A549 (cell line): ENCODE measurements around the gene BFSP1. TPM values are rescaled to one million over a fixed set of nuclear protein-coding genes. Genes with fewer than 3 reads are reported as not detected.

Experiments used
- ATAC-seq, 2 experiments: fragments of 200-7000 bp in 1 of 2; fragments of >200 bp in 1 of 2; cut with Nextera tagmentation in 1 of 2; cut with Tn5 transposase in 1 of 2; 3 replicates each; pipeline versions ENCODE4 v1.8.0 to v1.9.1; 2018 to 2020; ENCODE audit warnings: mild to moderate bottlenecking in 1 of 2, moderate library complexity in 1 of 2
- CTCF ChIA-PET: fragments of 300-600 bp; sonication (Branson Sonifier 250); formaldehyde crosslinking; extraction: SDS; loops from one replicate; lab custom pipeline; 2021; ENCODE audit warnings: antibody characterized with exemption, inconsistent platforms; lab: Yijun Ruan, JAX
- POLR2A ChIA-PET: fragments of 350-600 bp; formaldehyde crosslinking; extraction: SDS; loops from one replicate; lab custom pipeline; 2021; ENCODE audit warnings: antibody characterized with exemption, inconsistent platforms; lab: Yijun Ruan, JAX
- DNase-seq, 2 experiments: peaks; one replicate each; pipeline versions ENCODE4 v3.0.0 to v3.0.0-alpha.2; 2011 to 2016; ENCODE audit warnings: low read depth in 1 of 2, low spot score in 1 of 2
- FAIRE-seq: peaks from 2 replicates; lab custom pipeline; 2011; peaks lifted over from hg19 to GRCh38; lab: Jason Lieb, UNC
- H3K27ac ChIP-seq, 2 experiments: fragments of >200 bp; sonication (Bioruptor Twin); formaldehyde crosslinking; 3 replicates each; pipeline ENCODE4 v1.5.1; 2016 to 2017
- H3K4me1 ChIP-seq: fragments of >200 bp; sonication (Bioruptor Twin); formaldehyde crosslinking; 3 replicates; pipeline ENCODE4 v1.6.1; 2016
- H3K4me2 ChIP-seq: fragments of >200 bp; sonication (Bioruptor Twin); formaldehyde crosslinking; 3 replicates; pipeline ENCODE4 v1.6.1; 2016
- H3K4me3 ChIP-seq: fragments of >200 bp; sonication (Bioruptor Twin); formaldehyde crosslinking; 3 replicates; pipeline ENCODE4 v1.5.1; 2016
- H3K9me3 ChIP-seq: fragments of >200 bp; sonication (Bioruptor Twin); formaldehyde crosslinking; 3 replicates; pipeline ENCODE4 v1.6.1; 2016
- ATOH8 ChIP-seq: fragments of 250-450 bp; sonication (Bioruptor Pico); IDR thresholded peaks from 2 replicates; pipeline ENCODE4 v1.5.0; 2020; ENCODE audit warnings: low read depth, mild to moderate bottlenecking, moderate library complexity
- BCL3 ChIP-seq: fragments of >200 bp; sonication (Bioruptor Twin); formaldehyde crosslinking; IDR thresholded peaks from 3 replicates; pipeline ENCODE4 v1.6.1; 2016
- CBX8 ChIP-seq: fragments of 200-600 bp; sonication (generic); IDR thresholded peaks from 2 replicates; pipeline ENCODE4 v1.6.1; 2016
- CHD4 ChIP-seq: fragments of 200-600 bp; sonication (generic); IDR thresholded peaks from 2 replicates; pipeline ENCODE4 v1.6.1; 2016; ENCODE audit warnings: antibody characterized with exemption, mild to moderate bottlenecking, borderline replicate concordance
- EP300 ChIP-seq, 2 experiments: fragments of >200 bp; sonication (Bioruptor Twin); formaldehyde crosslinking; IDR thresholded peaks; 2 replicates in 1 of 2; 3 replicates in 1 of 2; pipeline ENCODE4 v1.6.1; 2016 to 2017
- GATA3 ChIP-seq: IDR thresholded peaks from 2 replicates; pipeline ENCODE4 v1.6.1; 2012; ENCODE audit warnings: borderline replicate concordance
- HEYL ChIP-seq: fragments of 250-450 bp; sonication (Bioruptor Pico); IDR thresholded peaks from 2 replicates; pipeline ENCODE4 v1.8.0; 2021; ENCODE audit warnings: mild to moderate bottlenecking, moderate library complexity
- HOXB13 ChIP-seq: fragments of 250-450 bp; sonication (Bioruptor Pico); IDR thresholded peaks from 2 replicates; pipeline ENCODE4 v1.5.0; 2020; ENCODE audit warnings: low read depth, mild to moderate bottlenecking, moderate library complexity
- JUN ChIP-seq, 2 experiments: fragments of >200 bp; sonication (Bioruptor Twin); formaldehyde crosslinking; IDR thresholded peaks; 2 replicates in 1 of 2; 3 replicates in 1 of 2; pipeline ENCODE4 v1.6.1; 2016 to 2017
- KDM5A ChIP-seq: fragments of 200-600 bp; sonication (generic); IDR thresholded peaks from 2 replicates; pipeline ENCODE4 v1.6.1; 2016; ENCODE audit warnings: antibody characterized with exemption, mild to moderate bottlenecking
- MAZ ChIP-seq: fragments of 150-350 bp; IDR thresholded peaks from 2 replicates; pipeline ENCODE4 v1.6.1; 2014; ENCODE audit warnings: antibody characterized with exemption, low read depth, low read length, borderline replicate concordance
- MYC ChIP-seq: IDR thresholded peaks from 2 replicates; pipeline ENCODE4 v1.6.1; 2012; ENCODE audit warnings: mild to moderate bottlenecking, inconsistent platforms, low read length, improper control_type of control experiment, borderline replicate concordance
- NPAS2 ChIP-seq: fragments of 250-450 bp; sonication (Bioruptor Pico); IDR thresholded peaks from 2 replicates; pipeline ENCODE4 v1.8.0; 2022; ENCODE audit warnings: mild to moderate bottlenecking, moderate library complexity, borderline replicate concordance
- PBX3 ChIP-seq: IDR thresholded peaks from 2 replicates; pipeline ENCODE4 v1.6.1; 2012
- PHF8 ChIP-seq: fragments of 200-600 bp; sonication (generic); IDR thresholded peaks from 2 replicates; pipeline ENCODE4 v1.6.1; 2016; ENCODE audit warnings: low read depth, mild to moderate bottlenecking, antibody characterized with exemption, moderate library complexity, borderline replicate concordance
- POLR2A ChIP-seq: IDR thresholded peaks from 2 replicates; pipeline ENCODE4 v1.6.1; 2012; ENCODE audit warnings: mild to moderate bottlenecking, low read length
- POLR2AphosphoS2 ChIP-seq: conservative IDR thresholded peaks from 2 replicates; pipeline ENCODE4 v1.6.1; 2012; ENCODE audit warnings: low read length, improper control_type of control experiment, inconsistent platforms
- RCOR1 ChIP-seq: fragments of 150-350 bp; IDR thresholded peaks from 2 replicates; pipeline ENCODE4 v1.6.1; 2014; ENCODE audit warnings: antibody characterized with exemption, low read length, low read depth
- RFX5 ChIP-seq: fragments of 450-650 bp; IDR thresholded peaks from 2 replicates; pipeline ENCODE4 v1.7.1; 2014; ENCODE audit warnings: antibody characterized with exemption, mild to moderate bottlenecking, moderate library complexity
- RNF2 ChIP-seq: fragments of 200-600 bp; sonication (generic); IDR thresholded peaks from 2 replicates; pipeline ENCODE4 v1.6.1; 2016; ENCODE audit warnings: low read depth, mild to moderate bottlenecking, antibody characterized with exemption, moderate library complexity, borderline replicate concordance
- SMC3 ChIP-seq: fragments of >200 bp; sonication (Bioruptor Twin); formaldehyde crosslinking; IDR thresholded peaks from 3 replicates; pipeline ENCODE4 v1.6.1; 2018; ENCODE audit warnings: inconsistent platforms
- TFCP2L1 ChIP-seq: fragments of 250-450 bp; sonication (Bioruptor Pico); IDR thresholded peaks from 2 replicates; pipeline ENCODE4 v1.5.0; 2021; ENCODE audit warnings: mild to moderate bottlenecking
- TP53 ChIP-seq: fragments of 250-450 bp; sonication (Bioruptor Pico); IDR thresholded peaks from 2 replicates; pipeline ENCODE4 v1.5.0; 2021; ENCODE audit warnings: mild to moderate bottlenecking, moderate library complexity
- USF2 ChIP-seq: fragments of 450-650 bp; IDR thresholded peaks from 2 replicates; pipeline ENCODE4 v1.6.1; 2014; ENCODE audit warnings: antibody characterized with exemption
- ZNF302 ChIP-seq: fragments of 250-450 bp; sonication (Bioruptor Pico); IDR thresholded peaks from 2 replicates; pipeline ENCODE4 v1.9.0; 2021; ENCODE audit warnings: inconsistent platforms, mild to moderate bottlenecking, moderate library complexity
- WGBS: methylation state at CpG from one replicate; pipeline ENCODE4 v1.1.6; 2017; ENCODE audit errors: missing lambda C conversion rate; 5-methylcytosine and 5-hydroxymethylcytosine counted together
- polyA plus RNA-seq, 4 experiments: library from polyadenylated mRNA; depleted of rRNA in 3 of 4; stranded (reverse); fragments of >200 nt; fragmentation: RNase III in 1 of 4; extraction: RNeasy Plus Mini Kit Qiagen cat#74134 plus additional on column Dnase treatment in 1 of 4; gene quantifications; 2 replicates in 3 of 4; 3 replicates in 1 of 4; pipeline ENCODE4 v1.2.3, GENCODE V29; 2011 to 2017

The BFSP1 gene
- polyA plus RNA-seq, 2 of the 4 experiments (the other 2 are of a cell fraction), result 7.2 to 8.3 TPM

GRCh38 chr20:17511401-17511800, 19.8 kb downstream of the BFSP1 start:
- H3K4me2 ChIP-seq, result no peak overlapping the region
- FAIRE-seq (no peak), ATAC-seq (no peak), DNase-seq (no peak)
- H3K9me3 ChIP-seq, result no peaks in the 10 kb centered on the region
- H3K4me1 ChIP-seq, result no peaks in the 10 kb centered on the region
- H3K27ac ChIP-seq, result no peak overlapping the region
- no peak overlapping the region for H3K4me3 ChIP-seq
- ChIA-PET CTCF (interaction anchor here (0.8 to 5.6 kb wide), 5 partner anchors 13 to 138 kb away, joined by 3 to 43 read pairs (median 3); no protein-coding TSS in a partner anchor), POLR2A (no interaction called here)
- 82% methylated on average over 6 of the region's 6 CpGs for WGBS
- no peak for TF ChIP-seq ZNF302
- TF ChIP-seq MYC, result no peak
- TF ChIP-seq TFCP2L1 (CRISPR knock-in tag), result no peak
- TF ChIP-seq NPAS2 (CRISPR knock-in tag), result no peak
- TF ChIP-seq RNF2, result no peak
- TF ChIP-seq CHD4, result no peak
- no peak for TF ChIP-seq TP53
- no peak for TF ChIP-seq GATA3
- TF ChIP-seq ATOH8, result no peak
- no peak for TF ChIP-seq HEYL (CRISPR knock-in tag)
- no peak for TF ChIP-seq POLR2AphosphoS2
- no peak for TF ChIP-seq RCOR1
- no peak for TF ChIP-seq PHF8
- no peak for TF ChIP-seq EP300 (IDR thresholded peaks at IDR 0.05)
- no peak for TF ChIP-seq PBX3

GRCh38 chr20:17510548-17510947, 20.6 kb downstream of the BFSP1 start:
- Histone ChIP-seq H3K4me1 (no peaks in the 10 kb centered on the region), H3K27ac (no peak overlapping the region), H3K4me2 (no peak overlapping the region), H3K4me3 (no peak overlapping the region), H3K9me3 (no peaks in the 10 kb centered on the region)
- CTCF ChIA-PET, result interaction anchor here (0.8 to 5.6 kb wide), 4 partner anchors 14 to 139 kb away, joined by 3 to 43 read pairs (median 5); no protein-coding TSS in a partner anchor
- POLR2A ChIA-PET, result no interaction called here
- no peak for TF ChIP-seq RFX5
- TF ChIP-seq HOXB13 (CRISPR knock-in tag), result no peak
- TF ChIP-seq CBX8, result no peak
- no peak for TF ChIP-seq BCL3
- TF ChIP-seq TP53, result no peak
- no peak for TF ChIP-seq POLR2A
- TF ChIP-seq SMC3, result no peak
- TF ChIP-seq MAZ, result no peak
- TF ChIP-seq KDM5A, result no peak
- no peak for TF ChIP-seq JUN (IDR thresholded peaks at IDR 0.05)
- no peak for TF ChIP-seq USF2
- whole genome bisulfite sequencing, result 55% methylated on average over 4 of the region's 4 CpGs
- DNase-seq (no peak), ATAC-seq (no peak), FAIRE-seq (no peak)
